Measurements from ENCODE around the gene KRT10. TPM values are rescaled to one million over a fixed set of nuclear protein-coding genes. Genes with fewer than 3 reads are reported as not detected.

The KRT10 gene
- total and polyA plus RNA-seq, 12 donors: 0.35 to 58.4 (median 29.4) TPM

- Histone ChIP-seq H3K4me3 (no peak overlapping the region), H3K9me3 (replicated peaks in 1 of 3) (no peaks in the 10 kb centered on the region), H3K27ac (no peak overlapping the region), H3K4me1 (replicated peaks in 1 of 2) (no peaks in the 10 kb centered on the region), H3K27me3 (peaks cover 24% of the 10 kb centered on the region), H3K36me3 (replicated peaks in 1 of 2) (no peaks in the 10 kb centered on the region)
- DNase-seq: no peak
- intact Hi-C loops (cut with DNase I): loop anchor here in 1 of 2 donors (10.0 kb wide), 1 partner anchor 180 kb away; no protein-coding TSS in a partner anchor
- no peak for TF ChIP-seq POLR2A (IDR thresholded peaks at IDR 0.05)
- 71 to 77% (median 73%) methylated on average over 10 of the region's 10 CpGs for WGBS, 4 donors
Measured at GRCh38 chr17:40795019-40795667, 27.3 kb downstream of the KRT10 start.

GRCh38 chr17:40794466-40794865 lies 27.9 kb downstream of the KRT10 start:
- Histone ChIP-seq H3K27me3 (peaks cover 21% of the 10 kb centered on the region), H3K4me3 (no peak overlapping the region), H3K36me3 (replicated peaks in 1 of 2) (no peaks in the 10 kb centered on the region), H3K9me3 (replicated peaks in 1 of 3) (no peaks in the 10 kb centered on the region), H3K4me1 (replicated peaks in 1 of 2) (no peaks in the 10 kb centered on the region), H3K27ac (no peak overlapping the region)
- intact Hi-C loops (cut with DNase I): loop anchor here (5.0 to 10.0 kb wide), 2 partner anchors 177 to 180 kb away; no protein-coding TSS in a partner anchor
- TF ChIP-seq CTCF (IDR thresholded peaks at IDR 0.05) (no peak), POLR2A (IDR thresholded peaks at IDR 0.05) (no peak)
- WGBS, 4 donors: 80 to 83% (median 82%) methylated on average over 2 of the region's 2 CpGs
- no peak for DNase-seq

- intact Hi-C loops (cut with DNase I): loop anchor here (5.0 to 10.0 kb wide), 2 partner anchors 177 to 179 kb away; no protein-coding TSS in a partner anchor
- Histone ChIP-seq H3K4me3 (no peak overlapping the region), H3K36me3 (replicated peaks in 1 of 2) (no peaks in the 10 kb centered on the region), H3K9me3 (replicated peaks in 1 of 3) (no peaks in the 10 kb centered on the region), H3K27ac (no peak overlapping the region), H3K4me1 (replicated peaks in 1 of 2) (no peaks in the 10 kb centered on the region), H3K27me3 (peaks cover 16% of the 10 kb centered on the region)
- DNase-seq: no peak
- 57 to 59% (median 59%) methylated on average over 9 to 10 of the region's 10 CpGs for WGBS, 4 donors
- TF ChIP-seq CTCF (IDR thresholded peaks at IDR 0.05) (no peak), POLR2A (IDR thresholded peaks at IDR 0.05) (no peak)
Measured at GRCh38 chr17:40793832-40794231, 28.6 kb downstream of the KRT10 start.

GRCh38 chr17:40791787-40792436 lies 30.5 kb downstream of the KRT10 start:
- TF ChIP-seq CTCF (IDR thresholded peaks at IDR 0.05): peak; percentile 29 to 75 (median 65)
- no peak for TF ChIP-seq POLR2A (IDR thresholded peaks at IDR 0.05)
- DNase-seq: no peak
- Histone ChIP-seq H3K27ac (no peak overlapping the region), H3K4me3 (no peak overlapping the region), H3K27me3 (peaks cover 6% of the 10 kb centered on the region), H3K9me3 (replicated peaks in 1 of 3) (no peaks in the 10 kb centered on the region), H3K4me1 (replicated peaks in 1 of 2) (no peaks in the 10 kb centered on the region), H3K36me3 (replicated peaks in 1 of 2) (no peaks in the 10 kb centered on the region)
- WGBS, 4 donors: 31 to 36% (median 34%) methylated on average over 6 of the region's 6 CpGs
- intact Hi-C loops (cut with DNase I): loop anchor here (5.0 to 10.0 kb wide), 2 partner anchors 175 to 177 kb away; no protein-coding TSS in a partner anchor
